Astrocyte (in vitro differentiated cells and primary cell): ENCODE measurements around the gene CSMD2.

Experiments used
- EZH2 ChIP-seq: IDR thresholded peaks from 2 replicates; pipeline ENCODE4 v1.6.1; 2012; ENCODE audit warnings: mild to moderate bottlenecking, low read length, inconsistent platforms; ENCODE audit not compliant: insufficient read depth
- TF ChIP-seq, protein P1 (sequence below): IDR thresholded peaks from 2 replicates; pipeline ENCODE4 v1.5.1; 2011; ENCODE audit warnings: low read depth, mild to moderate bottlenecking, inconsistent platforms, low read length, moderate library complexity; ENCODE audit not compliant: insufficient read depth

DNA sequence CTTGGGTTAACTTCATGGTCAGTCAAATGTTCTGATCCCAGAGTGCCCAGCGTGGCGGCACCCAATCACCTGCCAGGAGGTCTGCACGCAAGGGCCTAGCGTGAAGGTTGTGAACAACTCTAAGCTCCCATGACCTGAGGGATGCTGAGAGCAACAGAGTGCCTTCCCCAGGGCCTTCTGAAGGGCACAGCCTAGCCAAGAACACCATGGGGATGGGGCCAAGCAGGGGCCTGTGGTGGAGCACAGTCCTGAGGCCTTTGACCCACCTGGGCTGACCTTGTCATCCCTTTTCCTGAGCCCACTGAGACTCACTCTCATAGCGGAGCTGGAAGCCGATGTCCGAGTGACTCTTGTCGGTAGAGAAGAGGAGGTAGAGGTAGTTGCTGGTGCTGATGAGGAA, 440.0 kb downstream of the CSMD2 start:
- TF ChIP-seq, protein P1, sequence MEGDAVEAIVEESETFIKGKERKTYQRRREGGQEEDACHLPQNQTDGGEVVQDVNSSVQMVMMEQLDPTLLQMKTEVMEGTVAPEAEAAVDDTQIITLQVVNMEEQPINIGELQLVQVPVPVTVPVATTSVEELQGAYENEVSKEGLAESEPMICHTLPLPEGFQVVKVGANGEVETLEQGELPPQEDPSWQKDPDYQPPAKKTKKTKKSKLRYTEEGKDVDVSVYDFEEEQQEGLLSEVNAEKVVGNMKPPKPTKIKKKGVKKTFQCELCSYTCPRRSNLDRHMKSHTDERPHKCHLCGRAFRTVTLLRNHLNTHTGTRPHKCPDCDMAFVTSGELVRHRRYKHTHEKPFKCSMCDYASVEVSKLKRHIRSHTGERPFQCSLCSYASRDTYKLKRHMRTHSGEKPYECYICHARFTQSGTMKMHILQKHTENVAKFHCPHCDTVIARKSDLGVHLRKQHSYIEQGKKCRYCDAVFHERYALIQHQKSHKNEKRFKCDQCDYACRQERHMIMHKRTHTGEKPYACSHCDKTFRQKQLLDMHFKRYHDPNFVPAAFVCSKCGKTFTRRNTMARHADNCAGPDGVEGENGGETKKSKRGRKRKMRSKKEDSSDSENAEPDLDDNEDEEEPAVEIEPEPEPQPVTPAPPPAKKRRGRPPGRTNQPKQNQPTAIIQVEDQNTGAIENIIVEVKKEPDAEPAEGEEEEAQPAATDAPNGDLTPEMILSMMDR: no peak
- no peak for TF ChIP-seq EZH2
